K562 (cell line): ENCODE measurements around the gene DENND4C. TPM values are rescaled to one million over a fixed set of nuclear protein-coding genes. Genes with fewer than 3 reads are reported as not detected.

Source experiments
- ATAC-seq: fragments of 200-7000 bp; cut with Tn5 transposase; 3 replicates; pipeline ENCODE4 v1.9.1; 2020; ENCODE audit warnings: moderate library complexity
- BruUV-seq: library from RNA; stranded (reverse); fragments of 400-500 nt; replicated peaks from 2 replicates; lab custom pipeline; 2021; lab: Mats Ljungman, UMichigan
- CTCF ChIA-PET: fragments of 300-600 bp; formaldehyde crosslinking; extraction: SDS; loops from one replicate; lab custom pipeline; 2021; ENCODE audit warnings: low intra/inter-chr PET ratio; lab: Yijun Ruan, JAX
- POLR2A ChIA-PET: fragments of 300-600, 350-650 bp; sonication (Branson Sonifier 250); formaldehyde crosslinking; extraction: SDS; loops from one replicate; lab custom pipeline; 2021; ENCODE audit warnings: antibody characterized with exemption, inconsistent platforms; lab: Yijun Ruan, JAX
- DNase-seq, 4 experiments: peaks; one replicate each; pipeline versions ENCODE4 v3.0.0 to v3.0.0-alpha.2; 2011 to 2018; ENCODE audit warnings: low spot score in 3 of 4, mixed read lengths in 3 of 4; ENCODE audit errors: extremely low read depth in 1 of 4
- FAIRE-seq: peaks from 2 replicates; lab custom pipeline; 2011; peaks lifted over from hg19 to GRCh38; lab: Jason Lieb, UNC
- H2AFZ ChIP-seq: 2 replicates; pipeline ENCODE4 v1.6.0; 2011; ENCODE audit warnings: low read depth, low read length, control low read depth, inconsistent platforms
- H3K27ac ChIP-seq: fragments of 200-600 bp; 3 replicates; pipeline ENCODE4 v1.8.0; 2011; ENCODE audit warnings: low read depth, mild to moderate bottlenecking, control low read depth, inconsistent platforms, low read length, moderate library complexity, mixed read lengths; ENCODE audit errors: extremely low read depth
- H3K27me3 ChIP-seq, 2 experiments: fragments of 300-600 bp in 1 of 2; 2 replicates in 1 of 2; 3 replicates in 1 of 2; pipeline versions ENCODE4 v1.6.0 to v1.8.0; 2011; ENCODE audit warnings: inconsistent platforms in 2 of 2, low read length in 2 of 2, mild to moderate bottlenecking in 1 of 2, mixed read lengths in 1 of 2, moderate library complexity in 1 of 2; ENCODE audit not compliant: control insufficient read depth in 2 of 2, insufficient read depth in 2 of 2
- H3K36me3 ChIP-seq: fragments of 300-600 bp; 3 replicates; pipeline ENCODE4 v1.8.0; 2011; ENCODE audit warnings: mild to moderate bottlenecking, low read length, inconsistent platforms; ENCODE audit not compliant: control insufficient read depth, insufficient read depth
- H3K4me1 ChIP-seq, 2 experiments: fragments of 200-600 bp in 1 of 2; replicated peaks in 1 of 2; 2 replicates in 1 of 2; 3 replicates in 1 of 2; pipeline versions ENCODE4 v1.5.1 to v1.8.0; 2011; ENCODE audit warnings: inconsistent platforms in 2 of 2, low read length in 2 of 2, mild to moderate bottlenecking in 1 of 2, mixed read lengths in 1 of 2, moderate library complexity in 1 of 2; ENCODE audit not compliant: control insufficient read depth in 2 of 2, insufficient read depth in 2 of 2
- H3K4me2 ChIP-seq: 2 replicates; pipeline ENCODE4 v1.6.1; 2011; ENCODE audit warnings: low read length, control low read depth, inconsistent platforms, mixed read lengths; ENCODE audit not compliant: insufficient read depth
- H3K4me3 ChIP-seq: fragments of 200-600 bp; sonication (generic), shearing (Covaris generic); 2 replicates; pipeline ENCODE4 v1.5.1; 2016; ENCODE audit warnings: control low read depth, inconsistent platforms
- H3K79me2 ChIP-seq: fragments of 200-600 bp; 3 replicates; pipeline ENCODE4 v1.8.0; 2011; ENCODE audit warnings: low read length, inconsistent platforms; ENCODE audit not compliant: control insufficient read depth, insufficient read depth
- H3K9ac ChIP-seq, 2 experiments: 2 replicates each; pipeline versions ENCODE4 v1.6.0 to v1.6.1; 2011; ENCODE audit warnings: low read depth in 2 of 2, low read length in 2 of 2, control low read depth in 1 of 2, inconsistent platforms in 1 of 2, mild to moderate bottlenecking in 1 of 2, mixed read lengths in 1 of 2; ENCODE audit not compliant: insufficient read depth in 1 of 2
- H3K9me1 ChIP-seq: one replicate; pipeline ENCODE4 v1.6.0; 2011; ENCODE audit warnings: inconsistent platforms, mild to moderate bottlenecking, low read length, moderate library complexity; ENCODE audit not compliant: control insufficient read depth, insufficient read depth
- H3K9me3 ChIP-seq: replicated peaks from 2 replicates; pipeline ENCODE4 v1.5.1; 2011; ENCODE audit warnings: low read depth, low read length, inconsistent platforms; ENCODE audit not compliant: control insufficient read depth, insufficient read depth
- H4K20me1 ChIP-seq: replicated peaks from 2 replicates; pipeline ENCODE4 v1.6.1; 2011; ENCODE audit warnings: low read length, inconsistent platforms, mixed read lengths; ENCODE audit not compliant: control insufficient read depth, insufficient read depth
- HMBOX1 ChIP-seq: sonication (generic); IDR thresholded peaks from 2 replicates; pipeline ENCODE4 v1.6.1; 2016
- MTF1 ChIP-seq: fragments of 250-450 bp; sonication (Bioruptor Pico); IDR thresholded peaks from 2 replicates; pipeline ENCODE4 v1.9.0; 2021; ENCODE audit warnings: moderate library complexity, mild to moderate bottlenecking, inconsistent platforms, borderline replicate concordance
- OTX1 ChIP-seq: fragments of 450-650 bp; formaldehyde crosslinking; IDR thresholded peaks from 2 replicates; pipeline ENCODE4 v1.4.0; 2022; ENCODE audit warnings: mild to moderate bottlenecking
- POLR2A ChIP-seq: fragments of 450-650 bp; conservative IDR thresholded peaks from 2 replicates; pipeline ENCODE4 v1.6.1; 2016
- PRPF4 ChIP-seq: fragments of 200-400 bp; formaldehyde crosslinking; IDR thresholded peaks from one replicate; pipeline ENCODE4 v1.6.1; 2017; ENCODE audit warnings: low read length, low read depth, mild to moderate bottlenecking; ENCODE audit not compliant: insufficient read depth, poor library complexity, severe bottlenecking
- RBM14 ChIP-seq: fragments of 200-400 bp; formaldehyde crosslinking; IDR thresholded peaks from 2 replicates; pipeline ENCODE4 v1.6.1; 2018; ENCODE audit warnings: low read depth, mild to moderate bottlenecking, low read length, moderate library complexity, borderline replicate concordance; ENCODE audit not compliant: insufficient read depth
- SREBF2 ChIP-seq: sonication (generic); formaldehyde crosslinking; IDR thresholded peaks from 2 replicates; pipeline ENCODE4 v1.4.0; 2020; ENCODE audit warnings: mild to moderate bottlenecking, missing genetic modification reagents
- STAT5A ChIP-seq: IDR thresholded peaks from 2 replicates; pipeline ENCODE4 v1.6.1; 2012; ENCODE audit warnings: low read length, inconsistent platforms, borderline replicate concordance
- TOE1 ChIP-seq, 2 experiments: fragments of 450-650 bp in 1 of 2; sonication (generic) in 1 of 2; formaldehyde crosslinking in 1 of 2; IDR thresholded peaks; 2 replicates each; pipeline versions ENCODE4 v1.7.1 to v1.8.0; 2016 to 2022; ENCODE audit warnings: borderline replicate concordance in 2 of 2, mild to moderate bottlenecking in 2 of 2, antibody characterized with exemption in 1 of 2, inconsistent platforms in 1 of 2, low read depth in 1 of 2, missing genetic modification reagents in 1 of 2, moderate library complexity in 1 of 2
- ZNF140 ChIP-seq: fragments of 250-450 bp; sonication (Bioruptor Pico); IDR thresholded peaks from 2 replicates; pipeline ENCODE4 v1.8.0; 2021; ENCODE audit warnings: moderate library complexity, mild to moderate bottlenecking, inconsistent platforms
- WGBS: fragments of 100-300 bp; shearing (Covaris generic); methylation state at CpG from one replicate; pipeline ENCODE4 v1.1.6; 2016; ENCODE audit warnings: low coverage, mixed read lengths; ENCODE audit not compliant: insufficient coverage; ENCODE audit errors: missing lambda C conversion rate; 5-methylcytosine and 5-hydroxymethylcytosine counted together
- in situ Hi-C: fragments of 300-500 bp; cut with MboI; formaldehyde crosslinking; loops from 4 replicates; pipeline ENCODE4 v1.15.0; 2018; ENCODE audit warnings: inconsistent platforms, mixed read lengths
- intact Hi-C: fragments of 100-400 bp; cut with micrococcal nuclease; formaldehyde crosslinking; loops from 2 replicates; pipeline ENCODE4 v1.14.2; 2022
- polyA plus RNA-seq, 8 experiments: library from polyadenylated mRNA; depleted of rRNA in 4 of 8; stranded (reverse) in 5 of 8; unstranded in 3 of 8; fragments of >200 nt; fragmentation: Nextera tagmentation in 2 of 8; fragmentation: Illumina TruSeq in 1 of 8; extraction: Ambion mirVana in 2 of 8; extraction: Trizol in 1 of 8; gene quantifications; 2 replicates each; pipeline versions ENCODE4 v1.2.1 to v1.2.3, GENCODE V29; 2011 to 2014; ENCODE audit warnings: inconsistent platforms in 1 of 8, missing spikeins in 1 of 8
- total RNA-seq, 7 experiments: library from RNA; depleted of rRNA in 6 of 7; stranded (reverse); fragments of >200 nt in 6 of 7; fragmentation: Illumina TruSeq in 2 of 7; extraction: Trizol in 2 of 7; gene quantifications; 2 replicates each; pipeline versions ENCODE4 v1.2.1 to v1.2.3, GENCODE V29; 2011 to 2021; ENCODE audit warnings: low replicate concordance in 1 of 7

Gene DENND4C
- total and polyA plus RNA-seq, 9 of the 15 experiments (the other 6 are each of a cell fraction or from before 2014, with no cell fraction given) = 4.8 to 31.8 (median 13.9) TPM

GRCh38 chr9:19203058-19203457 is 27.4 kb upstream of the DENND4C start:
- no peak for FAIRE-seq
- in situ Hi-C loops = no loop called here
- CTCF ChIA-PET = no interaction called here

GRCh38 chr9:19208653-19209052 is 21.8 kb upstream of the DENND4C start:
- DNase-seq = no peak
- no peaks in the 10 kb centered on the region for H3K36me3 ChIP-seq
- H3K9me3 ChIP-seq = no peaks in the 10 kb centered on the region
- 27% methylated on average over 1 of the region's 1 CpG for WGBS
- no peak overlapping the region for H3K4me2 ChIP-seq
- no peak overlapping the region for H3K27ac ChIP-seq
- in situ Hi-C loops = no loop called here
- H3K9ac ChIP-seq = no peak overlapping the region
- TF ChIP-seq HMBOX1 (0 out of 2 replicates have a peak, but pooled peaks have one; percentile 13), RBM14 (no peak), TOE1 (IDR thresholded peaks at IDR 0.05; ENCODE audit: borderline replicate concordance) (no peak), TOE1 (CRISPR knock-in tag; IDR thresholded peaks at IDR 0.05; ENCODE audit: borderline replicate concordance, low read depth) (no peak), ZNF140 (CRISPR knock-in tag) (no peak)
- TF ChIP-seq, all 486 proteins: peak for 1
- H3K79me2 ChIP-seq = no peaks in the 10 kb centered on the region
- no peaks in the 10 kb centered on the region for H3K27me3 ChIP-seq
- no peaks in the 10 kb centered on the region for H3K4me1 ChIP-seq
- ATAC-seq (no peak), FAIRE-seq (no peak)
- no TSS peak for BruUV-seq
- intact Hi-C loops = no loop called here
- ChIA-PET POLR2A (interaction anchor here (1.0 to 1.2 kb wide), 2 partner anchors 10 to 11 kb away, joined by 3 to 7 read pairs; no protein-coding TSS in a partner anchor), CTCF (no interaction called here)
- no peaks in the 10 kb centered on the region for H4K20me1 ChIP-seq
- no peak overlapping the region for H3K4me3 ChIP-seq
- H3K9me1 ChIP-seq = no peaks in the 10 kb centered on the region
- H2AFZ ChIP-seq = no peak overlapping the region

More at GRCh38 chr9:19203058-19203457, 27.4 kb upstream of the DENND4C start:
- H2AFZ ChIP-seq = no peak overlapping the region
- intact Hi-C loops = no loop called here
- H3K27ac ChIP-seq = no peak overlapping the region
- no peaks in the 10 kb centered on the region for H3K27me3 ChIP-seq
- POLR2A ChIA-PET = interaction anchor here (2.0 kb wide), 1 partner anchor 177 kb away, joined by 6 read pairs; the partner anchor contains the start of gene RPS6
- DNase-seq (no peak), ATAC-seq (no peak)
- BruUV-seq = no TSS peak
- H3K9me1 ChIP-seq = no peaks in the 10 kb centered on the region
- no peak overlapping the region for H3K4me2 ChIP-seq
- no peaks in the 10 kb centered on the region for H4K20me1 ChIP-seq
- peaks cover 4 to 11% of the 10 kb centered on the region in 2 experiments; a peak in 3 of 5 replicates for H3K4me1 ChIP-seq
- no peak for TF ChIP-seq MTF1 (CRISPR knock-in tag)
- no peak for TF ChIP-seq STAT5A
- TF ChIP-seq SREBF2 (CRISPR knock-in tag) = no peak
- no peak for TF ChIP-seq PRPF4
- no peak for TF ChIP-seq POLR2A
- no peak for TF ChIP-seq OTX1 (CRISPR knock-in tag)
- no peaks in the 10 kb centered on the region for H3K36me3 ChIP-seq
- no peaks in the 10 kb centered on the region for H3K9me3 ChIP-seq
- WGBS = 81% methylated on average over 5 of the region's 5 CpGs
- H3K9ac ChIP-seq = no peak overlapping the region
- H3K4me3 ChIP-seq = no peak overlapping the region
- H3K79me2 ChIP-seq = no peaks in the 10 kb centered on the region
